ENCODE measurements around the gene TRIM50. TPM values are rescaled to one million over a fixed set of nuclear protein-coding genes. Genes with fewer than 3 reads are reported as not detected.
"Not testable (repeated sequence)": the region's sequence is repeated elsewhere in the genome, so short reads cannot be mapped to it uniquely, and the experiment has no call there.

TRIM50 gene
- total RNA-seq, 1 experiment from 2014 or later = not detected

DNA sequence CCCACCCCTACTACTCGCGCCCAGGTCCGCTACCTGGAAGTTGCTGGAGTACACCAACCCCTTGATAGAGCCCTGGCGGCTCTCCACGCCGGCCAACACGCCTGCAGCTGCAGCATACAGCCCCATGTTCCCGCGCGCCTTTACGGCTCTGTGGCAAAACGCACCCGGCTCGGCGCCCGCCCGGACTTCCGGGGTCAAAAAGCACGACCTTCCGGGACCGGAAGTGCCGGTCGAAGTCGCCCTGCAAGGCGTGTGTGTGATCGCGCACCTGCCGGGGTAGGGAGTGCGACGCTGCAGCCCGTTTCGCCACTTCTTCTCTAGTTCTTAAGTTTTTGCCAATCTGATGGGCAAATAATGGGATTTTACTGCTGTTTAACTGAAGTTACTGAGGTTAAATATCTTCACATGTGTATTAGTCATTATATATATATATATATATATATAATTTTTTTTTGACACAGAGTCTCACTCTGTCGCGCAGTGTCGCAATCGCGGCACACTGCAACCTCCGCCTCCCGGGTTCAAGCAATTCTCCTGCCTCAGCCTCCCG is 19.1 kb downstream of the TRIM50 start, which contains the start of gene NSUN5:
NSUN5 (minus strand) TSS at position 162 of the 550 bp plus-strand sequence; CDS start at position 126, 36 bp downstream.
- BruUV-seq (replicated peaks) = no TSS peak
- TF ChIP-seq, protein P1, sequence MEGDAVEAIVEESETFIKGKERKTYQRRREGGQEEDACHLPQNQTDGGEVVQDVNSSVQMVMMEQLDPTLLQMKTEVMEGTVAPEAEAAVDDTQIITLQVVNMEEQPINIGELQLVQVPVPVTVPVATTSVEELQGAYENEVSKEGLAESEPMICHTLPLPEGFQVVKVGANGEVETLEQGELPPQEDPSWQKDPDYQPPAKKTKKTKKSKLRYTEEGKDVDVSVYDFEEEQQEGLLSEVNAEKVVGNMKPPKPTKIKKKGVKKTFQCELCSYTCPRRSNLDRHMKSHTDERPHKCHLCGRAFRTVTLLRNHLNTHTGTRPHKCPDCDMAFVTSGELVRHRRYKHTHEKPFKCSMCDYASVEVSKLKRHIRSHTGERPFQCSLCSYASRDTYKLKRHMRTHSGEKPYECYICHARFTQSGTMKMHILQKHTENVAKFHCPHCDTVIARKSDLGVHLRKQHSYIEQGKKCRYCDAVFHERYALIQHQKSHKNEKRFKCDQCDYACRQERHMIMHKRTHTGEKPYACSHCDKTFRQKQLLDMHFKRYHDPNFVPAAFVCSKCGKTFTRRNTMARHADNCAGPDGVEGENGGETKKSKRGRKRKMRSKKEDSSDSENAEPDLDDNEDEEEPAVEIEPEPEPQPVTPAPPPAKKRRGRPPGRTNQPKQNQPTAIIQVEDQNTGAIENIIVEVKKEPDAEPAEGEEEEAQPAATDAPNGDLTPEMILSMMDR (IDR thresholded peaks at IDR 0.05; ENCODE audit: insufficient read depth in 1 of 2, low read depth in 1 of 2, low read length in 1 of 2, severe bottlenecking in 1 of 2, unreplicated experiment in 1 of 2) = no peak
- Mint-ChIP-seq H3K4me1 (ENCODE audit: low read depth, unreplicated experiment) (peaks cover 19% of the 10 kb centered on the region), H3K36me3 (ENCODE audit: insufficient read depth, unreplicated experiment) (peaks cover 54% of the 10 kb centered on the region), H3K9me3 (ENCODE audit: unreplicated experiment) (no peaks in the 10 kb centered on the region), H3K27ac (ENCODE audit: unreplicated experiment) (peak within 1 kb of the TSS; percentile 95), H3K4me3 (ENCODE audit: unreplicated experiment) (peak within 1 kb of the TSS; percentile 87), H3K27me3 (ENCODE audit: insufficient read depth, unreplicated experiment) (no peaks in the 10 kb centered on the region)
- ChIA-PET POLR2A (interaction anchor here (1.3 kb wide), 1 partner anchor 143 kb away, joined by 3 read pairs; no protein-coding TSS in a partner anchor), CTCF (no interaction called here)
- H3K4me3 ChIP-seq (ENCODE audit: low read depth, low read length) = peak within 1 kb of the TSS; percentile 90
- H3K27me3 ChIP-seq (replicated peaks; ENCODE audit: control insufficient read depth, insufficient read depth, low read length) = no peaks in the 10 kb centered on the region
- H3K9me3 ChIP-seq = no peaks in the 10 kb centered on the region
- intact Hi-C loops (cut with micrococcal nuclease; ENCODE audit: unreplicated experiment) = no loop called here
- DNase-seq = peak; percentile 93 to 96
- H3K4me1 ChIP-seq = no peaks in the 10 kb centered on the region
- no peaks in the 10 kb centered on the region for H3K36me3 ChIP-seq (ENCODE audit: control insufficient read depth, insufficient read depth, low read length)

- no peaks in the 10 kb centered on the region for H3K9me3 Mint-ChIP-seq (ENCODE audit: unreplicated experiment)
- peak overlapping the region; percentile 95 for H3K27ac Mint-ChIP-seq (ENCODE audit: unreplicated experiment)
- H3K4me1 ChIP-seq = no peaks in the 10 kb centered on the region
- no peaks in the 10 kb centered on the region for H3K27me3 Mint-ChIP-seq (ENCODE audit: insufficient read depth, unreplicated experiment)
- H3K4me3 ChIP-seq (ENCODE audit: low read depth, low read length) = peak overlapping the region; percentile 90
- TF ChIP-seq, protein P1 (IDR thresholded peaks at IDR 0.05; ENCODE audit: insufficient read depth in 1 of 2, low read depth in 1 of 2, low read length in 1 of 2, severe bottlenecking in 1 of 2, unreplicated experiment in 1 of 2) = no peak
- no peaks in the 10 kb centered on the region for H3K36me3 ChIP-seq (ENCODE audit: control insufficient read depth, insufficient read depth, low read length)
- H3K4me1 Mint-ChIP-seq (ENCODE audit: low read depth, unreplicated experiment) = peaks cover 19% of the 10 kb centered on the region
- BruUV-seq (replicated peaks) = TSS peak; percentile 66
- ChIA-PET POLR2A (interaction anchor here (1.3 kb wide), 1 partner anchor 144 kb away, joined by 3 read pairs; no protein-coding TSS in a partner anchor), CTCF (no interaction called here)
- H3K9me3 ChIP-seq = no peaks in the 10 kb centered on the region
- H3K27me3 ChIP-seq (replicated peaks; ENCODE audit: control insufficient read depth, insufficient read depth, low read length) = no peaks in the 10 kb centered on the region
- peak overlapping the region; percentile 87 for H3K4me3 Mint-ChIP-seq (ENCODE audit: unreplicated experiment)
- peaks cover 60% of the 10 kb centered on the region for H3K36me3 Mint-ChIP-seq (ENCODE audit: insufficient read depth, unreplicated experiment)
- peak; percentile 21 to 42 for DNase-seq
- intact Hi-C loops (cut with micrococcal nuclease; ENCODE audit: unreplicated experiment) = no loop called here
Measured at GRCh38 chr7:73308074-73308664, 19.7 kb downstream of the TRIM50 start.

DNA sequence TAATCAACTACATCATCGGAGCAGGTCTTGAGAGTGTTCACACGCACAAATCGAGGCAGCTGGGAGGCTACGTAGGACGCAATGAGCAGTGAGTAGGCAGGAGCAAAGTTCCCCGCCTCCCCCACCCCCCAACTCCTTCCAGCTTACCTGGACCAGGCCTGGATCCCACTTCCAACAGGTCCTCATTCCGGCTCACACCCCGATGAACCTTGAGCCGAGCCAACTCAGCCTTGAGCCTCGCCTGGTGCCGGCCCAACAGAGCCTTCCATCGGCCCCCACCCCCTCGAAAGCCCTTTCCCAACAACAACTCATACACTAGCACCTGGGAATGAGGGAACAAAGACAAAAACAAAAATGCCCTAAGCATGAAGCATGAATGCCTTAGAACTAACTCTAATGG is 20.4 kb downstream of the TRIM50 start:
- H3K27me3 Mint-ChIP-seq (ENCODE audit: insufficient read depth, unreplicated experiment) = no peaks in the 10 kb centered on the region
- no peaks in the 10 kb centered on the region for H3K4me1 ChIP-seq
- no peaks in the 10 kb centered on the region for H3K36me3 ChIP-seq (ENCODE audit: control insufficient read depth, insufficient read depth, low read length)
- H3K4me1 Mint-ChIP-seq (ENCODE audit: low read depth, unreplicated experiment) = peaks cover 19% of the 10 kb centered on the region
- H3K9me3 Mint-ChIP-seq (ENCODE audit: unreplicated experiment) = no peaks in the 10 kb centered on the region
- CTCF ChIA-PET = no interaction called here
- H3K4me3 Mint-ChIP-seq (ENCODE audit: unreplicated experiment) = peak overlapping the region; percentile 87
- intact Hi-C loops (cut with micrococcal nuclease; ENCODE audit: unreplicated experiment) = no loop called here
- H3K27me3 ChIP-seq (replicated peaks; ENCODE audit: control insufficient read depth, insufficient read depth, low read length) = no peaks in the 10 kb centered on the region
- POLR2A ChIA-PET = no interaction called here
- H3K9me3 ChIP-seq = no peaks in the 10 kb centered on the region
- H3K4me3 ChIP-seq (ENCODE audit: low read depth, low read length) = peak overlapping the region; percentile 90
- peak in 1 of 2 experiments; percentile 20 for DNase-seq
- H3K27ac Mint-ChIP-seq (ENCODE audit: unreplicated experiment) = peak overlapping the region; percentile 95
- peaks cover 62% of the 10 kb centered on the region for H3K36me3 Mint-ChIP-seq (ENCODE audit: insufficient read depth, unreplicated experiment)
- no TSS peak for BruUV-seq (replicated peaks)
- TF ChIP-seq, protein P1 (IDR thresholded peaks at IDR 0.05; ENCODE audit: insufficient read depth in 1 of 2, low read depth in 1 of 2, low read length in 1 of 2, severe bottlenecking in 1 of 2, unreplicated experiment in 1 of 2) = no peak

DNA sequence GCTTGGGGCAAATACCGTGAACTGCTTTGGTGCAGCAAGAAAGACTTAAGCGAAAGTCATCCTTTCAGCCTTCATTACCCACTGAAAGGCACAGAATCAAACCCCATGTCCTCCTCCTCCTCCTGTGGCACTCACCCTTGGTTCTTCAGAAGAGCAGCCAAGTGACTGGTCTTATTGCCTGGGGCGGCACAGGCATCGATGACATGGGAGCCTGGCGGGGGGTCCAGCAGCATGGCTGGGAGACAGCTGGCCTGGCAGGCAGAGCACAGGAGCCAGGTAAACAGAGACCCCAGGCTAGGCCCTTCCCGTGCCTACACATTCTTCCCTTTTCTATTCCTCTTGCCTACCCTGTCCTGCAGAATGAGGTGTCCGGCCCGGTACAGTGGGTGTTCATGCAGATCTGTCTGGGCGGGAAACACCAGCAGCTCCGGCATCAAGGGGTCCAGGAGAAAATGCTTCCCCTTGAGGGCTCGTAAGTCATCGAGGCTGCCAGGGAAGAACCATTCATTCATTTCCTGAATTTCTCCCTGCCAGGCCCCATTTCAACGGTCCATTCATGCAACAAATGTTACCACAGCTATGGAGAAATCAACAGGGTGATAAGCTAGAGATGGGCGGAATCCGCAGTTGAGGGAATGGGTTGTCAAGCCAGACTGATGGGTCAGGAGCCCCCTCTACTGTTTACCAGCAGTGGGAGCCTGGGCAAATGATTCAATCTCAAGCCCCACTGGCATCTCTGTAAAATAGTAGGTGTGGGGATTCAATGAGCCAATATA is 23.1 kb downstream of the TRIM50 start:
- H3K36me3 Mint-ChIP-seq (ENCODE audit: insufficient read depth, unreplicated experiment) = peaks cover 62% of the 10 kb centered on the region

More for the DNA sequence above, 23.1 kb downstream of the TRIM50 start:
- H3K4me3 ChIP-seq (ENCODE audit: low read depth, low read length); POLR2A ChIA-PET; H3K4me1 ChIP-seq; CTCF ChIA-PET; H3K9me3 ChIP-seq; intact Hi-C loops (cut with micrococcal nuclease; ENCODE audit: unreplicated experiment); H3K27me3 ChIP-seq (replicated peaks; ENCODE audit: control insufficient read depth, insufficient read depth, low read length); BruUV-seq (replicated peaks); H3K4me3 Mint-ChIP-seq (ENCODE audit: unreplicated experiment); H3K27ac Mint-ChIP-seq (ENCODE audit: unreplicated experiment); H3K36me3 ChIP-seq (ENCODE audit: control insufficient read depth, insufficient read depth, low read length); H3K27me3 Mint-ChIP-seq (ENCODE audit: insufficient read depth, unreplicated experiment); H3K9me3 Mint-ChIP-seq (ENCODE audit: unreplicated experiment): not testable (repeated sequence)
- peak in 1 of 2 experiments; percentile 17 for DNase-seq
- peaks cover 19% of the 10 kb centered on the region for H3K4me1 Mint-ChIP-seq (ENCODE audit: low read depth, unreplicated experiment)

All from Caco-2 (cell line).